Naive thymus-derived CD4-positive, alpha-beta T cell (primary cell): ENCODE data around the gene KAZN. TPM values are rescaled to one million over a fixed set of nuclear protein-coding genes. Genes with fewer than 3 reads are reported as not detected.

ENCODE experiments used
- ATAC-seq: fragments of 150-1000 bp; cut with Tn5 transposase; 2 replicates; pipeline ENCODE4 v1.10.0; 2021; ENCODE audit warnings: mild to moderate bottlenecking, moderate library complexity
- CTCF ChIA-PET: fragments of 350-600 bp; sonication (Branson Sonifier 250); formaldehyde crosslinking; loops from one replicate; lab custom pipeline; 2021; ENCODE audit warnings: antibody characterized with exemption; lab: Charles Lee
- POLR2A ChIA-PET: fragments of 350-600 bp; sonication (Branson Sonifier 250); formaldehyde crosslinking; loops from one replicate; lab custom pipeline; 2021; ENCODE audit warnings: antibody characterized with exemption, inconsistent platforms; lab: Charles Lee
- DNase-seq, 9 donors: peaks; one replicate each; pipeline versions ENCODE4 v3.0.0 to v3.0.0-alpha.2; 2020 to 2022; ENCODE audit warnings: mixed read lengths in 1 of 9
- H3K27ac ChIP-seq: one replicate; pipeline ENCODE4 v1.7.0; 2013; ENCODE audit warnings: mild to moderate bottlenecking, low read depth, low read length, moderate library complexity
- H3K27me3 ChIP-seq, 2 donors: one replicate each; pipeline ENCODE4 v1.7.0; 2013; ENCODE audit warnings: low read length in 2 of 2, mild to moderate bottlenecking in 2 of 2, moderate library complexity in 2 of 2; ENCODE audit not compliant: control insufficient read depth in 2 of 2, insufficient read depth in 2 of 2
- H3K36me3 ChIP-seq, 3 experiments: 1 replicate in 2 of 3; 2 replicates in 1 of 3; pipeline ENCODE4 v1.7.0; 2013; ENCODE audit warnings: low read length in 3 of 3, mild to moderate bottlenecking in 3 of 3, moderate library complexity in 1 of 3; ENCODE audit not compliant: insufficient read depth in 3 of 3, control insufficient read depth in 2 of 3
- H3K4me1 ChIP-seq, 2 donors: one replicate each; pipeline ENCODE4 v1.7.0; 2013; ENCODE audit warnings: low read length in 2 of 2, mild to moderate bottlenecking in 2 of 2, moderate library complexity in 1 of 2; ENCODE audit not compliant: control insufficient read depth in 2 of 2, insufficient read depth in 2 of 2
- H3K4me3 ChIP-seq: 2 replicates; pipeline ENCODE4 v1.7.0; 2013; ENCODE audit warnings: mild to moderate bottlenecking, low read length
- H3K9me3 ChIP-seq, 3 experiments: 1 replicate in 2 of 3; 2 replicates in 1 of 3; pipeline ENCODE4 v1.7.0; 2013; ENCODE audit warnings: low read length in 3 of 3; ENCODE audit not compliant: control insufficient read depth in 2 of 3
- H3K27ac Mint-ChIP-seq, 9 donors: one replicate each; pipeline ENCODE4 v1.8.0; 2020 to 2022; ENCODE audit warnings: mixed read lengths in 9 of 9, mild to moderate bottlenecking in 8 of 9, moderate library complexity in 5 of 9, inconsistent platforms in 2 of 9
- H3K27me3 Mint-ChIP-seq, 5 donors: one replicate each; pipeline ENCODE4 v1.8.0; 2021 to 2022; ENCODE audit warnings: mixed read lengths in 5 of 5, mild to moderate bottlenecking in 1 of 5
- H3K36me3 Mint-ChIP-seq, 5 donors: one replicate each; pipeline ENCODE4 v1.8.0; 2020 to 2022; ENCODE audit warnings: mixed read lengths in 5 of 5, mild to moderate bottlenecking in 3 of 5, inconsistent platforms in 1 of 5
- H3K4me1 Mint-ChIP-seq, 7 donors: one replicate each; pipeline ENCODE4 v1.8.0; 2020 to 2022; ENCODE audit warnings: mixed read lengths in 7 of 7, mild to moderate bottlenecking in 3 of 7, inconsistent platforms in 1 of 7
- H3K4me3 Mint-ChIP-seq, 10 donors: one replicate each; pipeline ENCODE4 v1.8.0; 2020 to 2022; ENCODE audit warnings: mild to moderate bottlenecking in 10 of 10, mixed read lengths in 10 of 10, moderate library complexity in 6 of 10, inconsistent platforms in 2 of 10
- H3K9me3 Mint-ChIP-seq, 11 donors: one replicate each; pipeline ENCODE4 v1.8.0; 2020 to 2022; ENCODE audit warnings: mixed read lengths in 11 of 11, mild to moderate bottlenecking in 4 of 11, inconsistent platforms in 1 of 11, moderate library complexity in 1 of 11
- intact Hi-C, 2 donors: fragments of 100-400 bp; cut with micrococcal nuclease; formaldehyde crosslinking; loops; one replicate each; pipeline ENCODE4 v1.15.1; 2023
- polyA plus RNA-seq, 2 donors: library from polyadenylated mRNA; unstranded; fragments of 300-500 nt; fragmentation: Illumina TruSeq; gene quantifications; one replicate each; pipeline ENCODE4 v1.2.3, GENCODE V29; 2021
- total RNA-seq, 6 experiments: library from RNA in 5 of 6; stranded (reverse) in 5 of 6; gene quantifications; 1 replicate in 5 of 6; 2 replicates in 1 of 6; pipeline ENCODE4 v1.2.3 and lab custom pipeline; 2021 to 2026

The KAZN gene
- total and polyA plus RNA-seq, 7 experiments from 2014 or later = 0.08 to 0.87 (median 0.30) TPM

DNA sequence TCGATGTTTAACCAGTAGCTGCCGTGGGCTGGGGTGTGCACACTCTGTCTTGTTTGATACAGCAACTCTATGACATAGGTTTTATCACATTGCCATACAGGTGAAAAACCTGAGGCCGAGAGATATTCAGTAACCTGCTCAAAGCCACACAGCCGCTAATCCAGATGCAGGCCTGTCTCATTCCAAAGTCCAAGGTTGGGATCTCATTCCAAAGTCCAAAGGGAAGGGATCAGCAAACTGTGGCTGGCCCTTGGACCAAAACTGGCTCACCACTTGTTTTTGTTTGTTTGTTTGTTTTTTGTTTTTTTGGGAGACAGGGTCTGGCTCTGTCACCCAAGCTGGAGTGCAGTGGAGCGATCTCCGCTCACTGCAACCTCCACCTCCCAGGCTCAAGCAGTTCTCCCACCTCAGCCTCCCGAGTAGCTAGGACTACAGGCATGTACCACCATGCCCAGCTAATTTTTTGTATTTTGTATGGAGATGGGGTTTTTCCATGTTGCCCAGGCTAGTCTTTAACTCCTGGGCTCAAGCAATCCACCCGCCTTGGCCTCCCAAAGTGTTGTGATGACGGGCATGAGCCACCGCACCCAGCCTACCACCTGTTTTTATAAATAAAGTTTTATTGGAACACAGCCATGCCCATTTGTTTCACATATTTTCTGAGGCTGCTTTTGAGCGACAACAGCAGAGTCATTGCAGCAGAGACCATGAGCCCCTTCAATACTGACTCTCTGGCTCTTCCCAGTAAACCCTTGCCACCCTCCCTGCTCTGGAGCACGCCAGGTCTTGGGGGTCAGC is 391.6 kb downstream of the KAZN start:
- no peaks in the 10 kb centered on the region for H3K9me3 ChIP-seq
- H3K4me1 ChIP-seq = no peaks in the 10 kb centered on the region
- Mint-ChIP-seq H3K36me3 (no peaks in the 10 kb centered on the region), H3K4me1 (no peaks in the 10 kb centered on the region), H3K9me3 (no peaks in the 10 kb centered on the region), H3K27ac (no peak overlapping the region), H3K4me3 (no peak overlapping the region), H3K27me3 (peaks cover 0 to 3% (median 0%) of the 10 kb centered on the region in 5 donors)
- DNase-seq (no peak), ATAC-seq (no peak)
- H3K27me3 ChIP-seq = no peaks in the 10 kb centered on the region
- ChIA-PET CTCF (no interaction called here), POLR2A (no interaction called here)
- intact Hi-C loops = no loop called here
- H3K27ac ChIP-seq = no peak overlapping the region
- no peaks in the 10 kb centered on the region for H3K36me3 ChIP-seq
- H3K4me3 ChIP-seq = no peak overlapping the region

DNA sequence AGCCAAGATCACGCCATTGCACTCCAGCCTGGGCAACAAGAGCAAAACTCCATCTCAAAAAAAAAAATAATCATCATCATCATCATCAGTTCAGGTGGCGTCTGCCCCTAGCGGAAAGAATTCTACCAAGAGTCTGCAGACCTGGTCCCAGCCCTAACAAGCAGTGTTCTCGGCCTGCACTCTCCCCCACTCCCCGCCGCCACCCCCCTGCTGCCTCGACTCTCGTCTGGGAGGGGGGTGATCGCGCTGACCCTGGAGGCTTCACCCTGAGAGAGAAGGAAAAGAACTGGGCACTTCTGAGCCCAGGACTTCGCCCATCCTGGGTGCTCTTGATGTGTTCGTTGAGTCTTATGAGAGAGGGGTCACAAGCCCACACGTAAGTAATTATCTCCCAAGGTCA is 394.9 kb downstream of the KAZN start:
- intact Hi-C loops = no loop called here
- no peaks in the 10 kb centered on the region for H3K9me3 Mint-ChIP-seq
- Histone ChIP-seq H3K9me3 (no peaks in the 10 kb centered on the region), H3K4me3 (no peak overlapping the region), H3K27me3 (no peaks in the 10 kb centered on the region), H3K36me3 (no peaks in the 10 kb centered on the region), H3K4me1 (no peaks in the 10 kb centered on the region), H3K27ac (no peak overlapping the region)
- ChIA-PET POLR2A (no interaction called here), CTCF (no interaction called here)
- no peaks in the 10 kb centered on the region for H3K36me3 Mint-ChIP-seq
- H3K4me1 Mint-ChIP-seq = peaks cover 0 to 2% (median 0%) of the 10 kb centered on the region in 7 donors
- no peak for ATAC-seq
- no peak for DNase-seq
- no peaks in the 10 kb centered on the region for H3K27me3 Mint-ChIP-seq
- H3K27ac Mint-ChIP-seq = no peak overlapping the region
- H3K4me3 Mint-ChIP-seq = no peak overlapping the region

DNA sequence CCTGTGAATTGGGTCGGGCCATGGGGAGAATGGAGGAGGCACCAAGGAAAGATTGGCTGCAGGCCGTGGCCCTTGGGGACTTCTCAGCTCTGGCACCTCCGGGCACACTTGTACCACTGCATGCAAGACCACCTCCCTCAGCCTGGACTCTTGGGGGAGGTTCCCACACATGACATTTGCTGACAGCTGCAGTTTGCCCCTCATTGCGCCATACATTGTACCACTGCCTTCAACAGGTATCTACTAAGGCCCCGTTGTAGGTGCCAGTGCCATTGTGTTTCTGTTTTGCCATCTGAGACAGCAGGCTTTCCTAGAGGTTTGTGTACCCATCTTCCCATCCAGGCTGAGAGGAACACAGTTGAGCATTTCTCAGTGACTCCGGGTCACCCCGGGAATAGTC is 395.7 kb downstream of the KAZN start:
- no peaks in the 10 kb centered on the region for H3K36me3 ChIP-seq
- no peak overlapping the region for H3K4me3 ChIP-seq
- CTCF ChIA-PET = no interaction called here
- H3K9me3 Mint-ChIP-seq = no peaks in the 10 kb centered on the region
- H3K27ac ChIP-seq = no peak overlapping the region
- DNase-seq = no peak
- no peaks in the 10 kb centered on the region for H3K9me3 ChIP-seq
- H3K36me3 Mint-ChIP-seq = no peaks in the 10 kb centered on the region
- POLR2A ChIA-PET = no interaction called here
- peaks cover 0 to 2% (median 0%) of the 10 kb centered on the region in 7 donors for H3K4me1 Mint-ChIP-seq
- H3K4me1 ChIP-seq = no peaks in the 10 kb centered on the region
- H3K4me3 Mint-ChIP-seq = no peak overlapping the region
- H3K27ac Mint-ChIP-seq = no peak overlapping the region
- H3K27me3 ChIP-seq = no peaks in the 10 kb centered on the region
- intact Hi-C loops = no loop called here
- no peaks in the 10 kb centered on the region for H3K27me3 Mint-ChIP-seq
- ATAC-seq = no peak

DNA sequence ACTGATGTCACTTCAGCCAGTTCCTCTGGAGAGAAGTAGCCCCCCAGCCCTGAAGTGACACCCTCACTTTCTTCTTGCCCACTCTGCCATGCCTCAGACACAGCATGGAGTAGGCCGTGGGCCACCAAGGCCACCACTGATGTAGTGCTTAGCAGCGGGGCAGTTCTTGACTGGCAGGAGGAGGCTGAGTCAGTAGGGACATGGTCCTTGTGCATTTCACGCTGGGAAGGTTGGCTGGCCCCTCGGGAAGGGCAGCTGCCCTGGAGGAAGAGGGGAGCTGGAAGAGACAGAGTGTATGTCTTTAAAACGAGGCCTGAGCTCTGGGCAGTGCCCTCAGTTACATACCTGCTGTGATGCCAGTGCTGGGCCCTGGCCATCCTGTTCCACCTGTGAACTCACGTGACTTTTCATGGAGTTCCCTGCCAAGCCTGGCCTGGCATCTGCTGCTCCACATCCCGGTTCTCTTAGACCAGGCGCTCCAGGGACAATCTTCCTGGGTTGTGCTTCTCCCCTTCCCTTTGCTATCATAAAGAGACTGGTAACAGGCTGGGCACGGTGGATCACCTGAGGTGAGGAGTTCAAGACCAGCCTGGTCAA is 396.5 kb downstream of the KAZN start:
- H3K36me3 ChIP-seq = no peaks in the 10 kb centered on the region
- no peak for DNase-seq
- no peaks in the 10 kb centered on the region for H3K9me3 ChIP-seq
- no peaks in the 10 kb centered on the region for H3K36me3 Mint-ChIP-seq
- POLR2A ChIA-PET = no interaction called here
- intact Hi-C loops = no loop called here
- no peaks in the 10 kb centered on the region for H3K9me3 Mint-ChIP-seq
- H3K4me1 ChIP-seq = no peaks in the 10 kb centered on the region
- H3K27ac Mint-ChIP-seq = no peak overlapping the region
- H3K4me1 Mint-ChIP-seq = peaks cover 0 to 2% (median 0%) of the 10 kb centered on the region in 7 donors
- ATAC-seq = no peak
- CTCF ChIA-PET = no interaction called here
- H3K4me3 Mint-ChIP-seq = no peak overlapping the region
- no peak overlapping the region for H3K4me3 ChIP-seq
- no peaks in the 10 kb centered on the region for H3K27me3 Mint-ChIP-seq
- H3K27ac ChIP-seq = no peak overlapping the region
- no peaks in the 10 kb centered on the region for H3K27me3 ChIP-seq

DNA sequence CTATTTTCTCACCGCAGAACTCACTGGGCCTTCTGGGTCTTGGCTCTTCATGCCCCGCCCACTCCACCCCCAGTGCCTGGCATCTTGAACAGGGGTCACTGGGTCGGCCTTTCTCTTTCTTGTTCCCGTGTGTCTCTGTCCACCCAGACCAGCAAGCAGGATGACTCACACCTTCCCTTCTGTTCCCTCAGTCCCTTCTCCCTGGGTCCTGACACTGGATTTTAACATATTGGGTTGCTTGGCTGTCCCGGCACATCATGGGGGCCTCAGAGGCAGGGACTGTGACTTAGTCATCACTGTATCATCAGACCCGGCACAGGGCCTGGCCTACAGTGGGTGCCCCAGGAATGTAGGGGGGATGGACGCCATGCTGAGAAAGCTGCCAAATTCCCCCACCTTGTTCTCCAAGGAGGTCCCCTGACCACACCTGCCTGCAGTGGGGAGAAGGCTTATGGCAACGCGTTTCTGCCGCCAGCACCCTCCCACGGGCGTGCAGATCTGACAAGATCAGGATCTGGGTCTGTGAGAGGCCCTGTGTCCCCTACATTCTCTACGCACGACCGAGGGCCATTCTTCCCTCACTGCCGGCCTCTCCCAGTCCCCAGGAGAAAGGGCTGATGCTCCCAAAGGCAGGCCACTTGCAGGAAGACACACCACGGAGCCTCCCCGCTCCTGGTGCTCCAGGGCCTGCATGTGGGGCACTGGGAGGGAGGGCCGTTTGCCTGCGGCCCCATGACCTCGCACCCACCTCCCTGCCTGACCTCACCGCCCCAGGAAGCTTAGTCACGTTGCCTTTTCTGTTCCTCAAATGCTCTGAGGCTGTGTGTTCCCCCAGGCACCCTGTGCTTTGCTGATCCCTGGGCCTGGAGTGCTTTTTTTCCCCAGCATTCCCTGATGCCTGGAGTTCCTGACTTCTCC is 397.9 kb downstream of the KAZN start:
- Mint-ChIP-seq H3K36me3 (no peaks in the 10 kb centered on the region), H3K27ac (peak overlapping the region in 1 of 9 donors; percentile 67), H3K4me1 (peaks cover 0 to 2% (median 0%) of the 10 kb centered on the region in 7 donors), H3K27me3 (no peaks in the 10 kb centered on the region), H3K9me3 (no peaks in the 10 kb centered on the region), H3K4me3 (no peak overlapping the region)
- DNase-seq (no peak), ATAC-seq (peak; percentile 16)
- no peaks in the 10 kb centered on the region for H3K36me3 ChIP-seq
- no peak overlapping the region for H3K27ac ChIP-seq
- no peaks in the 10 kb centered on the region for H3K27me3 ChIP-seq
- ChIA-PET CTCF (no interaction called here), POLR2A (no interaction called here)
- no peak overlapping the region for H3K4me3 ChIP-seq
- no peaks in the 10 kb centered on the region for H3K4me1 ChIP-seq
- intact Hi-C loops = no loop called here
- no peaks in the 10 kb centered on the region for H3K9me3 ChIP-seq

DNA sequence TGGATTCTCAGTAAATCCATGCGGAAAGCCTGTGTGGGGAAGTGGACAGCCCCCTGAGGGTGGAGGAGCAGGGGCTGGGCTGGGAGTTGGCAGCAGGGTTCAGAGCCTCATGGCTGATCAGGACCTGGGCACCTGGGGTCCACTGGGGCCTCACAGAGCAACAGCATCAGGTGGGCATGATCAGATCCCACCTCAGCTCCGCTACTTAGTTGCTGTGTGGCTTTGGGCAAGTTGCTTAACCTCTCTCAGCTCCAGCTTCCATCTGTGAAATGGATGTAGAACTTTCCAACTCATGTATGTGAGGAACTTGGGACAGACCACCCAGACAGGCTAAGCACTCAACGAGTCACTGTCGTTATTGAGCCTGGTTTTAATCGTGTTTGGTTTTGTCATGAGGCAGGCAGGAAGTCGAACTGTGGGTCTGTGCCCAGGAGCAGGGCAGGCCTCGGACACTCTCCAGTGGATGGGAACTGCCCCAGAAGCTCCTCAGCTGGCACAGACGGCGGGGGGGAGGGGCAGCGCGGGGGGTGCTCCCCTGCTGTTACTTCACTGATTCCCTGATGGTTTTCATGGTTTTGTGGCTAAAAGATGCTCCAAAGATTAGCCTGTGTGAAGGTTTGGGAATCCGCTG is 399.3 kb downstream of the KAZN start:
- no peaks in the 10 kb centered on the region for H3K9me3 Mint-ChIP-seq
- H3K4me1 ChIP-seq = no peaks in the 10 kb centered on the region

More for the DNA sequence above, 399.3 kb downstream of the KAZN start:
- no peaks in the 10 kb centered on the region for H3K36me3 Mint-ChIP-seq
- H3K27ac Mint-ChIP-seq = no peak overlapping the region
- peaks cover 0 to 2% (median 0%) of the 10 kb centered on the region in 7 donors for H3K4me1 Mint-ChIP-seq
- Histone ChIP-seq H3K27me3 (no peaks in the 10 kb centered on the region), H3K36me3 (no peaks in the 10 kb centered on the region), H3K4me3 (no peak overlapping the region), H3K9me3 (no peaks in the 10 kb centered on the region), H3K27ac (no peak overlapping the region)
- CTCF ChIA-PET = no interaction called here
- no peaks in the 10 kb centered on the region for H3K27me3 Mint-ChIP-seq
- POLR2A ChIA-PET = no interaction called here
- H3K4me3 Mint-ChIP-seq = no peak overlapping the region
- intact Hi-C loops = no loop called here
- DNase-seq = no peak
- no peak for ATAC-seq
